HepG2 (cell line): ENCODE measurements around the gene MAP3K9. TPM values are rescaled to one million over a fixed set of nuclear protein-coding genes. Genes with fewer than 3 reads are reported as not detected.
A peak's percentile ranks its signal among the peaks of the same experiment; 100 is the strongest.

Source experiments
- ADNP ChIP-seq: sonication (generic); formaldehyde crosslinking; IDR thresholded peaks from 2 replicates; pipeline ENCODE4 v1.4.0; 2020; ENCODE audit warnings: missing genetic modification reagents
- BATF2 ChIP-seq: sonication (generic); formaldehyde crosslinking; IDR thresholded peaks from 2 replicates; pipeline ENCODE4 v1.8.0; 2022; ENCODE audit warnings: mild to moderate bottlenecking, missing genetic modification reagents, moderate library complexity
- CREBL2 ChIP-seq: sonication (generic); formaldehyde crosslinking; IDR thresholded peaks from 2 replicates; pipeline ENCODE4 v1.8.1; 2023; ENCODE audit warnings: missing genetic modification reagents, mild to moderate bottlenecking, borderline replicate concordance
- DBP ChIP-seq: sonication (generic); formaldehyde crosslinking; IDR thresholded peaks from 2 replicates; pipeline ENCODE4 v1.4.0; 2020; ENCODE audit warnings: missing genetic modification reagents; ENCODE audit errors: not compliant biosample characterization
- E2F2 ChIP-seq: sonication (generic); formaldehyde crosslinking; IDR thresholded peaks from 2 replicates; pipeline ENCODE4 v1.4.0; 2020; ENCODE audit warnings: missing genetic modification reagents, borderline replicate concordance
- GATAD1 ChIP-seq: IDR thresholded peaks from 2 replicates; pipeline ENCODE4 v1.6.1; 2016; ENCODE audit warnings: missing genetic modification reagents, missing compliant biosample characterization
- KAT2B ChIP-seq: fragments of 150-350 bp; IDR thresholded peaks from 2 replicates; pipeline ENCODE4 v1.6.1; 2014; ENCODE audit warnings: low read depth, low read length, borderline replicate concordance
- MAX ChIP-seq: IDR thresholded peaks from 2 replicates; pipeline ENCODE4 v1.6.1; 2012; ENCODE audit warnings: inconsistent platforms
- NCOA1 ChIP-seq: sonication (generic); formaldehyde crosslinking; IDR thresholded peaks from 2 replicates; pipeline ENCODE4 v1.9.0; 2021; ENCODE audit warnings: missing genetic modification reagents
- NFATC3 ChIP-seq: sonication (generic); formaldehyde crosslinking; IDR thresholded peaks from 2 replicates; pipeline ENCODE4 v1.5.1; 2020; ENCODE audit warnings: mild to moderate bottlenecking, missing genetic modification reagents
- NR2F6 ChIP-seq, 2 experiments: IDR thresholded peaks; 2 replicates each; pipeline ENCODE4 v1.6.1; 2016; ENCODE audit warnings: antibody characterized with exemption in 1 of 2, mild to moderate bottlenecking in 1 of 2
- TEF ChIP-seq: sonication (generic); formaldehyde crosslinking; IDR thresholded peaks from 2 replicates; pipeline ENCODE4 v1.5.0; 2020; ENCODE audit warnings: missing genetic modification reagents
- TIGD3 ChIP-seq: sonication (generic); formaldehyde crosslinking; IDR thresholded peaks from 2 replicates; pipeline ENCODE4 v1.5.1; 2020; ENCODE audit warnings: mild to moderate bottlenecking, missing genetic modification reagents, borderline replicate concordance
- YEATS4 ChIP-seq: sonication (generic); formaldehyde crosslinking; IDR thresholded peaks from 2 replicates; pipeline ENCODE4 v1.4.0; 2020; ENCODE audit warnings: missing genetic modification reagents, borderline replicate concordance
- ZBTB43 ChIP-seq: sonication (generic); formaldehyde crosslinking; conservative IDR thresholded peaks from 2 replicates; pipeline ENCODE4 v1.4.0; 2020; ENCODE audit warnings: missing genetic modification reagents
- ZFP36 ChIP-seq: fragments of 150-350 bp; IDR thresholded peaks from 2 replicates; pipeline ENCODE4 v1.6.1; 2018; ENCODE audit warnings: borderline replicate concordance, low read length, low read depth; ENCODE audit not compliant: partially characterized antibody
- ZNF329 ChIP-seq: sonication (generic); formaldehyde crosslinking; IDR thresholded peaks from 2 replicates; pipeline ENCODE4 v1.9.0; 2021; ENCODE audit warnings: low read depth, mild to moderate bottlenecking, missing genetic modification reagents
- ZNF343 ChIP-seq: sonication (generic); formaldehyde crosslinking; IDR thresholded peaks from 2 replicates; pipeline ENCODE4 v1.4.0; 2020; ENCODE audit warnings: mild to moderate bottlenecking, missing genetic modification reagents
- ZNF589 ChIP-seq: sonication (generic); formaldehyde crosslinking; conservative IDR thresholded peaks from 2 replicates; pipeline ENCODE4 v1.8.0; 2022; ENCODE audit warnings: mild to moderate bottlenecking, moderate library complexity, missing genetic modification reagents
- ZNF781 ChIP-seq: sonication (generic); formaldehyde crosslinking; IDR thresholded peaks from 2 replicates; pipeline ENCODE4 v1.5.1; 2020; ENCODE audit warnings: borderline replicate concordance, mild to moderate bottlenecking, missing genetic modification reagents; ENCODE audit errors: not compliant biosample characterization
- ZSCAN20 ChIP-seq: sonication (generic); formaldehyde crosslinking; IDR thresholded peaks from 2 replicates; pipeline ENCODE4 v1.4.0; 2020; ENCODE audit warnings: missing genetic modification reagents, mild to moderate bottlenecking, borderline replicate concordance
- polyA plus RNA-seq, 8 experiments: library from polyadenylated mRNA; depleted of rRNA in 3 of 8; stranded (reverse) in 7 of 8; unstranded in 1 of 8; fragments of >200 nt; fragmentation: Illumina TruSeq in 4 of 8; extraction: Trizol in 4 of 8; gene quantifications; 2 replicates each; pipeline versions ENCODE4 v1.2.1 to v1.2.3, GENCODE V29; 2011 to 2016; ENCODE audit warnings: low read depth in 4 of 8, missing spikeins in 1 of 8, mixed read lengths in 1 of 8; ENCODE audit not compliant: insufficient read depth in 1 of 8
- total RNA-seq, 5 experiments: library from RNA; depleted of rRNA; stranded (reverse); fragments of >200 nt; fragmentation: Illumina TruSeq; extraction: Trizol; gene quantifications; 2 replicates each; pipeline ENCODE4 v1.2.3, GENCODE V29; 2016; ENCODE audit warnings: low read depth in 1 of 5

Gene MAP3K9
- total and polyA plus RNA-seq, 2 of the 13 experiments (the other 11 are each of a cell fraction or from before 2014, with no cell fraction given) = 4.3 to 4.5 TPM

- no peak for TF ChIP-seq ADNP (CRISPR knock-in tag)
- no peak for TF ChIP-seq ZNF781
- no peak for TF ChIP-seq ZBTB43
- TF ChIP-seq ZNF589 (CRISPR knock-in tag) = no peak
- TF ChIP-seq NR2F6 (IDR thresholded peaks at IDR 0.05) = no peak
- no peak for TF ChIP-seq NR2F6 (CRISPR knock-in tag; IDR thresholded peaks at IDR 0.05)
- TF ChIP-seq TEF = no peak
- TF ChIP-seq KAT2B = no peak
- peak; percentile 23; the same call in 1 of the 2 replicates for TF ChIP-seq YEATS4 (CRISPR knock-in tag)
- TF ChIP-seq ZNF343 (CRISPR knock-in tag) = no peak
- TF ChIP-seq ZFP36 = no peak
- no peak for TF ChIP-seq DBP (CRISPR knock-in tag)
- no peak for TF ChIP-seq CREBL2 (CRISPR knock-in tag)
- TF ChIP-seq BATF2 (CRISPR knock-in tag) = no peak
- no peak for TF ChIP-seq GATAD1 (CRISPR knock-in tag)
- TF ChIP-seq ZSCAN20 (CRISPR knock-in tag) = no peak
- no peak for TF ChIP-seq TIGD3 (CRISPR knock-in tag)
- TF ChIP-seq ZNF329 = no peak
- no peak for TF ChIP-seq NCOA1
- TF ChIP-seq E2F2 (CRISPR knock-in tag) = no peak
- no peak for TF ChIP-seq NFATC3 (CRISPR knock-in tag)
- peak; percentile 6; the same call in 1 of the 2 replicates for TF ChIP-seq MAX
Measured at GRCh38 chr14:70808416-70809224, 693 bp downstream of the MAP3K9 start (continued).
